Activated B cell treated with CpG ODN at 0.5 μM for 24 hours (primary cell): ENCODE results near the gene SEPTIN8. TPM values are rescaled to one million over a fixed set of nuclear protein-coding genes. Genes with fewer than 3 reads are reported as not detected.

Experiments used
- ATAC-seq: fragments of 200-7000 bp; cut with Tn5 transposase; one replicate; pipeline ENCODE4 v1.10.0; 2021; ENCODE audit warnings: low read depth, mild to moderate bottlenecking, moderate library complexity
- CTCF ChIA-PET: fragments of 350-600 bp; sonication (Branson Sonifier 250); formaldehyde crosslinking; loops from one replicate; lab custom pipeline; 2021; ENCODE audit warnings: antibody characterized with exemption; lab: Charles Lee
- POLR2A ChIA-PET: fragments of 350-600 bp; sonication (Branson Sonifier 250); formaldehyde crosslinking; loops from one replicate; lab custom pipeline; 2021; ENCODE audit warnings: antibody characterized with exemption; lab: Charles Lee
- DNase-seq: peaks from one replicate; pipeline ENCODE4 v3.0.0; 2022
- H3K27ac Mint-ChIP-seq: one replicate; pipeline ENCODE4 v1.8.0; 2020; ENCODE audit warnings: mixed read lengths
- H3K27me3 Mint-ChIP-seq: one replicate; pipeline ENCODE4 v1.8.0; 2021; ENCODE audit warnings: mixed read lengths
- H3K36me3 Mint-ChIP-seq: one replicate; pipeline ENCODE4 v1.8.0; 2021; ENCODE audit warnings: low read depth, mixed read lengths
- H3K4me1 Mint-ChIP-seq: one replicate; pipeline ENCODE4 v1.8.0; 2021; ENCODE audit warnings: mixed read lengths
- H3K4me3 Mint-ChIP-seq: one replicate; pipeline ENCODE4 v1.8.0; 2020; ENCODE audit warnings: mild to moderate bottlenecking, mixed read lengths
- H3K9me3 Mint-ChIP-seq: one replicate; pipeline ENCODE4 v1.8.0; 2020; ENCODE audit warnings: mixed read lengths
- CTCF ChIP-seq: fragments of 200-600 bp; IDR thresholded peaks from one replicate; pipeline ENCODE4 v1.8.0; 2022; ENCODE audit warnings: antibody characterized with exemption, mild to moderate bottlenecking
- intact Hi-C: fragments of 100-400 bp; cut with micrococcal nuclease; formaldehyde crosslinking; loops from one replicate; pipeline ENCODE4 v1.15.1; 2024
- total RNA-seq: library from RNA; stranded (reverse); gene quantifications from 2 replicates; pipeline ENCODE4 v1.2.3, GENCODE V29; 2022

SEPTIN8 gene
- total RNA-seq, 1 donor from 2014 or later = 7.3 TPM

DNA sequence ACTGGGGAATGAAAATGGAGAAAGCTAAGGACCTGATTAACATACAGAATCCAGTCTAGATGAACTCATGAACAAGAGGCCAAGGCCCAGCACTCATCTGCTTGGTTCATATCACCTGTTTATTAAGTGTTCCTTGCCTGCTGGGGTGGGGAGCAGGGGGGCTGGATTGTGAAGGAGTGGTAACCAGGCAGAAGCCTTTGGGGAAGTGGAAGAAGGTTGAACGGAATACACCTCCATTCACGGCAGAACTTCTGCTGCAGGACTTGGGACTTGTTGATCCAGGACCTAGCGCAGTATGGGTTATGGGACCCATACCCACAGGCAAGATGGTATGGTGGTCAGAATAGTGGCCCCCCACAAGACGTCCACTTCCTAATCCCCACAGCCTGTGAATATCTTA is 8.8 kb upstream of the SEPTIN8 start:
- Mint-ChIP-seq H3K4me3 (no peak overlapping the region), H3K27me3 (peaks cover 33% of the 10 kb centered on the region), H3K9me3 (no peaks in the 10 kb centered on the region), H3K4me1 (no peaks in the 10 kb centered on the region), H3K36me3 (no peaks in the 10 kb centered on the region), H3K27ac (no peak overlapping the region)
- ATAC-seq (no peak), DNase-seq (no peak)
- no peak for TF ChIP-seq CTCF
- POLR2A ChIA-PET = no interaction called here
- intact Hi-C loops = no loop called here
- CTCF ChIA-PET = interaction anchor here (0.6 kb wide), 1 partner anchor 159 kb away, joined by 3 read pairs; no protein-coding TSS in a partner anchor

GRCh38 chr5:132785365-132785764 is 8.3 kb upstream of the SEPTIN8 start:
- no peak overlapping the region for H3K27ac Mint-ChIP-seq
- DNase-seq (no peak), ATAC-seq (no peak)
- no peaks in the 10 kb centered on the region for H3K36me3 Mint-ChIP-seq
- CTCF ChIA-PET = interaction anchor here (0.6 kb wide), 1 partner anchor 160 kb away, joined by 3 read pairs; no protein-coding TSS in a partner anchor
- H3K27me3 Mint-ChIP-seq = peaks cover 34% of the 10 kb centered on the region
- no peak for TF ChIP-seq CTCF
- intact Hi-C loops = no loop called here
- no peaks in the 10 kb centered on the region for H3K4me1 Mint-ChIP-seq
- H3K4me3 Mint-ChIP-seq = no peak overlapping the region
- no peaks in the 10 kb centered on the region for H3K9me3 Mint-ChIP-seq
- POLR2A ChIA-PET = no interaction called here

- intact Hi-C loops = no loop called here
- ChIA-PET POLR2A (no interaction called here), CTCF (interaction anchor here (1.0 kb wide), 1 partner anchor 38 kb away, joined by 4 read pairs; no protein-coding TSS in a partner anchor)
- no peak for TF ChIP-seq CTCF
- Mint-ChIP-seq H3K4me1 (peaks cover 9% of the 10 kb centered on the region), H3K36me3 (no peaks in the 10 kb centered on the region), H3K4me3 (no peak overlapping the region), H3K27me3 (peaks cover 50% of the 10 kb centered on the region), H3K27ac (no peak overlapping the region), H3K9me3 (no peaks in the 10 kb centered on the region)
- no peak for ATAC-seq
- DNase-seq = no peak
These were observed 5.1 kb upstream of the SEPTIN8 start for GRCh38 chr5:132782101-132782500.

GRCh38 chr5:132781029-132781428 is 4.0 kb upstream of the SEPTIN8 start:
- ATAC-seq = no peak
- no peak for DNase-seq
- ChIA-PET POLR2A (interaction anchor here (0.5 kb wide), 1 partner anchor 49 kb away, joined by 3 read pairs; no protein-coding TSS in a partner anchor), CTCF (no interaction called here)
- TF ChIP-seq CTCF = no peak
- Mint-ChIP-seq H3K4me1 (peaks cover 11% of the 10 kb centered on the region), H3K4me3 (no peak overlapping the region), H3K27me3 (peaks cover 48% of the 10 kb centered on the region), H3K27ac (no peak overlapping the region), H3K36me3 (no peaks in the 10 kb centered on the region), H3K9me3 (no peaks in the 10 kb centered on the region)
- intact Hi-C loops = no loop called here

DNA sequence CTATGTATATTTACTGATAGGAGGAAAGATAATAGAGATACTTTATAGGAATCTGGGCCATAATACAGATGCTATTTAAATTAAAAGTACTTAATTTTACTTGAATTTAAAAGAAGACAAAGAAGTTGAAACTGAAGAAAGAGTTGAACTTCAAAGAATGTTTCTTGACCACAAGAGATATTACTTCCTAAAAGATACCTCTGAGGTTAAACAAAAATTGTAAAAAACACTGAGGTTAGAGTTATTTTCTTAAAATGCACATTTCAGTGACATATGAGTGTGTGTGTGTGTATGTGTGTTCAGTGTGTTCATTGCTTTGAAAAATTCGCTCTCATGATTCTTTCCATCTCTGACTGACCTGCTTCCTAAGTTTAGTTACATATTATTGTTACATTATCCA is 3.5 kb upstream of the SEPTIN8 start:
- H3K9me3 Mint-ChIP-seq = no peaks in the 10 kb centered on the region
- peaks cover 12% of the 10 kb centered on the region for H3K4me1 Mint-ChIP-seq
- TF ChIP-seq CTCF = no peak
- DNase-seq (no peak), ATAC-seq (no peak)
- H3K4me3 Mint-ChIP-seq = no peak overlapping the region
- H3K27me3 Mint-ChIP-seq = peaks cover 50% of the 10 kb centered on the region
- POLR2A ChIA-PET = no interaction called here
- intact Hi-C loops = no loop called here
- H3K36me3 Mint-ChIP-seq = no peaks in the 10 kb centered on the region
- no peak overlapping the region for H3K27ac Mint-ChIP-seq
- CTCF ChIA-PET = no interaction called here
